HG02759 (cell line): ENCODE measurements around the gene TNIK.

ENCODE experiments used
- ATAC-seq: cut with Tn5 transposase; IDR thresholded peaks from one replicate; pipeline ENCODE4 v1.9.1; 2021; ENCODE audit warnings: mild to moderate bottlenecking, moderate library complexity; ENCODE audit not compliant: unreplicated experiment

The TNIK gene

GRCh38 chr3:171181907-171182690 is 278.1 kb downstream of the TNIK start:
- ATAC-seq, result no peak

DNA sequence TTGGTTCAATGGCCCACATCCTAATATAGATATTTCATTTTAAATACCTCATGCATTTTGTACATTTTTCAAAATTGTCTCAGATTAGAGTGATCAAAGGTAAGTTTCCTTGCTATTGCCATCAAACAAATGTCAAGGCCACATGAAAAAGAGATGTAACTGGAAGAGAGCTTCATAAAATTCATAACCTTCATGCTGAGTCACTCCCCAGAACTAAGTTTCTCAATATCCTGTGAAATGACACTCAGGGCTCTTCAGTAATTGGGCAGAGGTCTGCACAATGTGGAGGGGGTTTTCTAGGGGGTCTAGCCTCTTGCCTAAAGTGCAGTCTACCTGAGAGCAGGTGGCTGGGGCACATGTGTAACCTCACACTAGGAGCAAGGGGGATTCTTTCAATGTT is 281.5 kb downstream of the TNIK start:
- ATAC-seq, result no peak

DNA sequence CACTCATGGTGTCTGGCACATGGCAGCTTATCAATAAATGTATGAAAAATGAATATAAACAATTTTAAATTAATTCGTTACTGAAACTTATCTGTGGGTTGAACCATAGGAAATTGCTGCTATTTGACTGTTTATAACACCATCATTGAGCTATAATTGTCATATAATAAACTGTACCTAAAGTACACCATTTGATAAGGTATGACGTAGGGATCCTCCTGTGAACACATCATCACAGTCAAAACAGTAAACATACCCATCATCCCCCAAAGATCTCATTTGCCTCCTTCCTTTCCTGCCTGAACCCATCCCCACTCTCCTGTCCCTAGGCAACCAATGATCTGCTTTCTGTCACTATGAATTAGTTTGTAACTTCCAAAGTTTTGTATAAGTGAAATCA is 282.7 kb downstream of the TNIK start:
- ATAC-seq, result no peak

DNA sequence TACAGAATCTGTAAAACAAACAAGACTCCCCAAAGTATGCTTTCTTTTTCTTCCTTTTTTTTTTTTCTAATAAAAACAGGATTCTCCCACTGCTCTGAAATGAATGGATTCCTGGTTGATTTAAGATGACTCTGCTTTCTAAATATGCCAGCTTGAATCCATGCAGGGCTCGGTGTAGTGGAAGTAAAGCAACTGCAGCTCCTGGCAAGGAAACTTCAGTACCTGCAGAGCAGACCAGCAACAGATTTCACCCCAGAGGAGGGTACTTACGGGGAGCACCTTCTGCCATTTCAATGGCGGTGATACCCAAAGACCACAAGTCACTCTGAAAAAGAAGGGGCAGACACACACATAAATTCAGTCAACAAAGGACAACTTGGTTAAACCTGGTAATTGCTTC is 283.1 kb downstream of the TNIK start:
- no peak for ATAC-seq

- no peak for ATAC-seq
These were observed 283.8 kb downstream of the TNIK start for GRCh38 chr3:171176244-171176933.

DNA sequence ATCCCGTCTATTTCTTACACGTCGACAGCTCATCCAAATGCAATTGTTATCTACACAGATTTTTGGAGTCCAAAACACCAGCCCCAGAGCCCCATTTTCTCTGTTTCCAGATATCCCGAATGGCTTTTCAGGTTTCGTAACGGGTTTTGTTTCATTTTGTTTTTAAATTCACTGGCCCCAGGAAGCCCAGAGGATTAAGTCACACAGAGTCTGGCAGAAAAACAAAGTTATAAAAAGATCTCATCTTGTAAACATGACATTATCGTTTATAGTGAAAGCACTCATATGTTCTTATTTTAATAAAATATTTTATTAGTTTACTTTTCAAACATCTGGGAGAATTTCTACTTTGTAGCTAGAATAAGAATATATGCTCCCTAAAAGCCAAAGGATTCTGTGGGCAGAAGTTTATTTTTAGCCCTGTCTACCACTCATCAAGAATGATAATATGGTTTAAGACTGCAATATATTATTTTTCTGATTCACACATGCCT is 284.4 kb downstream of the TNIK start:
- no peak for ATAC-seq

DNA sequence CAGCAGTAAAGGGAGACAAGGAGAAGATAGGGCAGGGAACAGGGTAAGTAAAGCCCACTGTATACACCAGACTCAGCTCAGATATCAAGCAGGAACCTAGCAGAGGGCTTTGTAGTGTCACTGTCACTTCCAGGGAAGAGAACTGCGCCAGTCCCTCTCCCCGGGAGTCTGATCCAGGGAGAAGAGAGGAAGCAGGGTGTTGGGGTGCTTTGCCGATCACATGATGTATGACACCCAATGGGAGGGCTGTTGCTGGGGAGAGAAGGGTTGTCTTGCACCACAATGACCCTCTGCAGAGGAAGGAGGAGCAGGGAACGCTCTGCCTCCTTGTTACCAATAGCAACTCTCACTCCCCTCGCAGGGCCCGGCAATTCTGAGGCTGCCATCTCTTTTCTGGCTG is 286.5 kb downstream of the TNIK start:
- no peak for ATAC-seq

DNA sequence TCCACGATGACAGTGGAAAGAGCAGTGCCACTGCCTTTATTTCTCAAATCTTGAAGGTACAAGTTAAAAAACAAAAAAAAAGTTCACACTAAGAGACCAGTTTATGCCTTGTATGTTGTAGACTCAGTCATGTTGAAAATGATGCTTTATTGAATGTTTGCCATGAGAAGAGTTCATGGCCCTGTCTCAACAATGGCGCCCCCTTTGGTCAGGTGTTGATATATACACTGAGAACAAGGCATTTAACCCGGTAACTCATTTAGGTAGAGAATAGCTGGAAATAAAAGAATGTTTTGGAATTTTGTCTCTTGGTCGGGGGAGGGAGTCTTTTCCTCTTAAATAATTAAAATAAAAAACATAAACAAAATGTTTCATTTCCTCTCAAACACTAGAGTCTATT is 288.1 kb downstream of the TNIK start:
- no peak for ATAC-seq

GRCh38 chr3:171169866-171170265 is 290.3 kb downstream of the TNIK start:
- ATAC-seq, result no peak

- no peak for ATAC-seq
These were observed 290.8 kb downstream of the TNIK start for GRCh38 chr3:171169443-171169842.

DNA sequence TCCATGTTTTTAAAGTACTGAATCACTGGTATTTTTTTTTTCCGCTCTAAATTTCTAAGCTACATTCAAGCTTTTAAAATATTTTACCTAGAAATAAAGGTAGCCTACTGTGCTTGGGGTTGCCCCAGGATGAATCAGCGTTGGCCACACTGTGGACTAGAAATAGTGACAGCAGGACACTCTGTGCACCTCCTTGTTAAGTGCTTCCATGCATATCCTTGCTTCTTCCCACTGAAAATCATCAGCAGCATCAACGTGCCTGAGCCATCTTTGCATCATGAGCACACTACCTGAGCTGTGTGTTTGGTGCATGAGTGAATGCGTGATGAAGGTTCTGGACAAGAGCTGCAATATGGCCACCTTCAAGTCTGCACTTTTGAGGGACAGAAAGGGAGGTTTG is 291.7 kb downstream of the TNIK start:
- no peak for ATAC-seq

DNA sequence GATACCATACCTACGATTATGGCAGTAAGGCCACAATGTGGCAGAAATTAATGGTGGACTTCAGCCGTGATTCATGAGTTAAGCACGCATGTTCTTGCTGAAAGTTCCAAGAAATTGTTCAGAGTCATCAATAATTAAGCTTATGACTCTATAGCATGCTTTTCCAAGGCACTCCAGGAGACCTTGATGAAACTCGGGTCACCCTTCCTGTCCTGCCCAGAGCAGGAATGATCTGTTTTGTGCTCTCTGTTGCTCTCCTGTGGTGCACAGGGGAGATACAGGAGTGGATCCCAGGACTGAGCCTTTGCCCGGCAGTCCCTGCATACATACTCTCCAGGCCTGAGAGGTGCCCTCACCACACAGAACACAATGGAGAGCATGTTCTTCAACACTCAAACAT is 292.1 kb downstream of the TNIK start:
- ATAC-seq, result no peak

- ATAC-seq, result no peak
These were observed 294.2 kb downstream of the TNIK start for GRCh38 chr3:171165983-171166382.

- ATAC-seq, result no peak
These were observed 294.7 kb downstream of the TNIK start for GRCh38 chr3:171165499-171165921.

DNA sequence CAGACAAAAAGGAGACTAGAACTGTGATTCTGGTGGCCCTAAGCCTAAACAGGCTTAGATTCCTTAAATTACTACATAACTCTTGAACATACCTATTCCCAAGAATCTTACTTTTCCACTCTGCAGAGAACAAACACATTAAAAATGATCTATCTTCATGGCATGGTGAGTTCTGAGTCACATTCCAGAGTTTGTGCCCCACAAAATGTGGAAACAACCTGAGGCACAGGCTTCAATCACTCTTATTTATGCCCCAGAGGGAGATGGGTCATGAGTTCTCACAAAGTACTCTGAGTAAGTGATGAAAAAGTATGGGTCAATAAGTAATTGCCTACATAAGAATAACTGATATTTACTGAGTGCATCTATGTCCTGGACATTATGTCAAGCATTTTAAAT is 296.1 kb downstream of the TNIK start:
- ATAC-seq, result no peak

- ATAC-seq, result no peak
These were observed 296.8 kb downstream of the TNIK start for GRCh38 chr3:171163101-171164066.

DNA sequence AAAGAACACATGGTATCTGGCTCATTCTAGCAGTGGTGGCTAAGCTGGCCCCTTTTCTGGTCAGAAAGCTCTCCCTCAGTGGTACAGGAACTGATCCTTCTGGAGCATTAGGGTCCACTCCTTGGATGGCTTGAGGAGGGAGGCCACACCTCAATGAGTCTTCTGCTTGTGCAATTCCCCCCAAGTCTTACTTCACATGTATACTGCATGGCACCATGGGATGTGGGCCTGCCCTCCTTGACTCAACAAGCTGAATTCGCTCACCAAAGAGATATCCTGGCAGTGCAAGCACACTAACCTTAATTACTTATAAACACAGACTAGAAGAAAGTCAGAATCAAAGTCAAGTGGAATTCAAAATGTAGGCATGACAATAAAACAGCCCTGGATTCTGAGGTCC is 299.9 kb downstream of the TNIK start:
- ATAC-seq, result no peak

DNA sequence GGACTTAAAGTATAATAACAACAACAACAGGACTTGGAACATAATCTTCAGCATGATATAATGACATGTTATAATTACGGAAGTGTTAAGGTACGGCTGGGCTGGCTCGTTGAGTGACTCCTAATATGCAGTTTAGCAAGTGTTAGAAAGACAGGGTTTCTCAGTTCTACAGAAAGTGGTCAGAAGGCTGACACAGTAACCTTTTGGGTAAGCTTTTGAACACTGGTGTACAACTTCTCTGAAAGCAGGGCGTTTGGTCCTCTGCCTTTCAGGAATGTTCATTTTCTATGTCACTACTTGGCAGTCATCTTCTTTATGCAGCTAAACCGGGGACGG is 300.4 kb downstream of the TNIK start:
- no peak for ATAC-seq

DNA sequence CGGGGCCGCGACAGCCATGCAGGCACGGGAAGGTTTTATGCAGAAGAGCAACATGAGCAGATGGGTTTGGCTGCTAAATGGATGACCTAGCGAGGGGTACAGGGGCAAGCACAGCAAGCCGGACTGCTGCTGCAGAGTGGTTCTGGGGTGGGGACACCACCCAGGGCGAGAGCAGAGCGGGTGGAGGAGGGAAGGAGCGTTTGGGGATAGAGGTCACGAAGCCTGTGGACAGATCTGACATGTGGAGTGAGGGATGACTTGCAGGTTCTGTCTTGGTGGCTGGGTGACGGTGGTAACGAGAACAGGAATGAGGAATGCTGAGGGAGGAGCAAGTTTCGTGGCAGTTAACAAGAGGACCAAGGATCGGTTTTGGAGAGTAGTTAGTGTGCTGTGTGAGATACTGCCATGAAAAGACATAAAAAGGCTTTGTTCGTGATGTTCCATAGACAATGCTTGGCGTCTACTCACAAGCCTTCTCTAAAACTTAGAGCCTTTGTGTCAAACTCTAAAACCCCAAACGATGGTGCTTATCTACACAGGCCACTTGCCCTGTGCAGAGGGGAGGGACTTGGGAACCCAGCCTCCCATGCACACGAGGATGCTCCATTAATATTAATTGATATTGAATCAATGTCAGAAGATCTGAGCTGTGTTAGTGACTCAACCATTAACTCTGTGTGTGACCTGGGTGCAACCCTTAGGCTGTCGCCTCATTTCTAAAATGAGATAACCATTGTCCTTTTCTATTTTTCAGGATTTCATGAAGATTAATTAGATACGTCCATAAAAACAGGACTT is 301.0 kb downstream of the TNIK start:
- no peak for ATAC-seq

GRCh38 chr3:171157980-171158379 is 302.2 kb downstream of the TNIK start:
- no peak for ATAC-seq

GRCh38 chr3:171157286-171157685 is 302.9 kb downstream of the TNIK start:
- ATAC-seq, result no peak
